GM23338 (cell line): Measurements from ENCODE around the gene CCDC27. TPM values are rescaled to one million over a fixed set of nuclear protein-coding genes. Genes with fewer than 3 reads are reported as not detected.
A peak's percentile ranks its signal among the peaks of the same experiment; 100 is the strongest.

Experiments used
- ATAC-seq: fragments of 200-7000 bp; cut with Tn5 transposase; 3 replicates; pipeline ENCODE4 v1.9.1; 2020
- DNase-seq: peaks from one replicate; pipeline ENCODE4 v3.0.0-alpha.2; 2015; ENCODE audit warnings: low spot score
- H2AFZ ChIP-seq: fragments of 200-600 bp; sonication (generic); 2 replicates; pipeline ENCODE4 v1.8.0; 2016; ENCODE audit warnings: antibody characterized with exemption, mild to moderate bottlenecking, moderate library complexity
- H3F3A ChIP-seq: fragments of 200-600 bp; sonication (generic); replicated peaks from 2 replicates; pipeline ENCODE4 v1.8.0; 2017; ENCODE audit warnings: antibody characterized with exemption, mixed run types, low read depth
- H3K27ac ChIP-seq: fragments of 200-600 bp; sonication (generic); 2 replicates; pipeline ENCODE4 v1.6.1; 2016; ENCODE audit warnings: low read depth
- H3K27me3 ChIP-seq: fragments of 200-600 bp; sonication (generic); 2 replicates; pipeline ENCODE4 v1.8.0; 2016; ENCODE audit warnings: mild to moderate bottlenecking, mixed run types, moderate library complexity; ENCODE audit not compliant: insufficient read depth
- H3K36me3 ChIP-seq: fragments of 200-600 bp; sonication (generic); 2 replicates; pipeline ENCODE4 v1.8.0; 2016; ENCODE audit warnings: mild to moderate bottlenecking; ENCODE audit not compliant: insufficient read depth
- H3K4me1 ChIP-seq: fragments of 200-600 bp; sonication (generic); 2 replicates; pipeline ENCODE4 v1.8.0; 2016; ENCODE audit warnings: mild to moderate bottlenecking, moderate library complexity; ENCODE audit not compliant: insufficient read depth
- H3K4me2 ChIP-seq: fragments of 200-600 bp; sonication (generic); 2 replicates; pipeline ENCODE4 v1.7.1; 2017; ENCODE audit warnings: mixed run types
- H3K4me3 ChIP-seq: fragments of 200-600 bp; sonication (generic); 2 replicates; pipeline ENCODE4 v1.6.1; 2016; ENCODE audit warnings: mixed run types
- H3K79me2 ChIP-seq: fragments of 200-600 bp; sonication (generic); replicated peaks from 2 replicates; pipeline ENCODE4 v1.8.0; 2017; ENCODE audit warnings: mild to moderate bottlenecking; ENCODE audit not compliant: insufficient read depth
- H3K9me2 ChIP-seq: fragments of 200-600 bp; sonication (generic); 2 replicates; pipeline ENCODE4 v1.8.0; 2017; ENCODE audit not compliant: insufficient read depth
- H4K20me1 ChIP-seq: fragments of 200-600 bp; sonication (generic); replicated peaks from 2 replicates; pipeline ENCODE4 v1.8.0; 2017; ENCODE audit warnings: mild to moderate bottlenecking; ENCODE audit not compliant: insufficient read depth
- H3K27ac Mint-ChIP-seq: 2 replicates; pipeline ENCODE4 v1.8.0; 2020; ENCODE audit warnings: inconsistent platforms, mild to moderate bottlenecking, moderate library complexity, mixed read lengths
- H3K27me3 Mint-ChIP-seq: 3 replicates; pipeline ENCODE4 v1.8.0; 2022; ENCODE audit warnings: low read depth, mild to moderate bottlenecking, moderate library complexity, mixed read lengths, inconsistent platforms; ENCODE audit not compliant: insufficient read depth, poor library complexity
- H3K36me3 Mint-ChIP-seq: 3 replicates; pipeline ENCODE4 v1.8.0; 2021; ENCODE audit warnings: low read depth, mild to moderate bottlenecking, inconsistent platforms, moderate library complexity, mixed read lengths
- H3K4me1 Mint-ChIP-seq: 3 replicates; pipeline ENCODE4 v1.8.0; 2020; ENCODE audit warnings: mild to moderate bottlenecking, inconsistent platforms, mixed read lengths
- H3K4me3 Mint-ChIP-seq: 3 replicates; pipeline ENCODE4 v1.8.0; 2021; ENCODE audit warnings: moderate library complexity, mild to moderate bottlenecking, inconsistent platforms, mixed read lengths
- H3K9me3 Mint-ChIP-seq: 3 replicates; pipeline ENCODE4 v1.8.0; 2020; ENCODE audit warnings: moderate library complexity, mild to moderate bottlenecking, inconsistent platforms, mixed read lengths
- EZH2 ChIP-seq: fragments of 200-600 bp; sonication (generic); IDR thresholded peaks from one replicate; pipeline ENCODE4 v1.8.0; 2017; ENCODE audit warnings: antibody characterized with exemption, mild to moderate bottlenecking, low read depth; ENCODE audit not compliant: unreplicated experiment
- NANOG ChIP-seq: IDR thresholded peaks from 2 replicates; pipeline ENCODE4 v1.6.1; 2016; ENCODE audit warnings: antibody characterized with exemption, borderline replicate concordance
- POLR2AphosphoS5 ChIP-seq: IDR thresholded peaks from 2 replicates; pipeline ENCODE4 v1.6.1; 2016; ENCODE audit warnings: antibody characterized with exemption, low read depth
- ZNF114 ChIP-seq: fragments of 250-450 bp; sonication (Bioruptor Pico); IDR thresholded peaks from 2 replicates; pipeline ENCODE4 v1.5.0; 2020; ENCODE audit warnings: mild to moderate bottlenecking, moderate library complexity
- ZNF331 ChIP-seq: fragments of 250-450 bp; sonication (Bioruptor Pico); IDR thresholded peaks from 2 replicates; pipeline ENCODE4 v1.5.0; 2020; ENCODE audit warnings: low read depth, mild to moderate bottlenecking, moderate library complexity
- polyA plus RNA-seq: library from polyadenylated mRNA; unstranded; fragments of >200 nt; fragmentation: Nextera tagmentation; extraction: Ambion mirVana; gene quantifications from 2 replicates; pipeline ENCODE4 v1.2.1, GENCODE V29; 2016
- total RNA-seq: library from RNA; depleted of rRNA; stranded (reverse); fragments of >200 nt; shearing (Covaris generic); gene quantifications from 2 replicates; pipeline ENCODE4 v1.2.3, GENCODE V29; 2014
- TF ChIP-seq, protein P1 (sequence below): IDR thresholded peaks from one replicate; pipeline ENCODE4 v1.6.1; 2018; ENCODE audit warnings: antibody characterized with exemption; ENCODE audit not compliant: unreplicated experiment
- TF ChIP-seq, protein P2 (sequence below), 2 experiments: fragments of 200-600 bp in 1 of 2; sonication (generic) in 1 of 2; conservative IDR thresholded peaks; 2 replicates each; pipeline versions ENCODE4 v1.5.1 to v1.6.1; 2016 to 2017; ENCODE audit warnings: antibody characterized with exemption in 2 of 2, low read depth in 2 of 2, mild to moderate bottlenecking in 2 of 2, moderate library complexity in 1 of 2
- TF ChIP-seq, protein P3 (sequence below): fragments of 250-450 bp; sonication (Bioruptor Pico); IDR thresholded peaks from 2 replicates; pipeline ENCODE4 v1.5.0; 2020; ENCODE audit warnings: mild to moderate bottlenecking, moderate library complexity

CCDC27 gene
- total and polyA plus RNA-seq, 2 experiments from 2014 or later: 0.18 to 0.45 TPM

DNA sequence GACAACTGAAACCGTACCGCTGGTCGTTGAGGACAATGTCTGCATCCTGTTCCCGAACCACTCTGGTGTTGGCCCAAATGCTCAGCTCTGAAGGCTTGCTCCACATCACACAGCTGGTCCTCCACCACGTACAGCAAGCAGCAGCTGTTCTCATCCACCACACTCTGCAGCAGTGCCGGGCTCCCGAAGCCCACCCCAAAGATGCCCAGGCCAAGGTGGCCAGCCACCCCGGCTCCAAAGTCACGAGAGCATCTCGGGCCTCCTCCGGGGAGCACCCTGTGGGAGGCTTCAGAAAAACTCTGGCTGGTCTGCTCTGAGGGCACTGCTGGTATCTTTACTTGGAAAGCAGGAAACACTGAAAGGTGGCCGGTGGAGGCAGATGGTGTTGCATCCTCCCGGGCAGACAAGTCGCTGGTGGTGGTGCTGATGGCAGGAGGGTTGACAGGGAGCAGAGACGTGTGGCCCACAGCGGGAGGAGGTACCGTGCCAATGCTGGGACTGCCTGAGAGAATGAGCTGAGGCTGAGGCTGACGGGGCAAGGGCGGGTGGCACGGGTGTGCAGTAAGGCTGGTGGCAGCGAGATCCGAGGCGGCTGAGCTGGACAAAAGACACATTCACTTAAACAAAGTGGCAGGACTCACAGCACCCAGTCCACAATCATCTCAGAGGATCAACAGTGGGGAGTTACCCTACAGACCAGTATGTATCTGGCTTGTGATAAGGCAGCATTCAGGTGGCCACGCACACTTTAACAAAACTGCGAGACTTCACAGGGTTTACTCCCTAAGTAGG lies 6.5 kb upstream of the CCDC27 start:
- Histone ChIP-seq H3K27ac (no peak overlapping the region), H3F3A (0 out of 2 replicates have a peak, but pooled peaks cover 8% of the 10 kb centered on the region), H4K20me1 (peaks cover 12% of the 10 kb centered on the region), H3K4me1 (peaks cover 13% of the 10 kb centered on the region; the same call in 1 of the 2 replicates), H2AFZ (no peak overlapping the region), H3K4me3 (peak overlapping the region; percentile 89), H3K79me2 (peaks cover 34% of the 10 kb centered on the region), H3K36me3 (no peaks in the 10 kb centered on the region), H3K4me2 (peak overlapping the region; percentile 94), H3K27me3 (no peaks in the 10 kb centered on the region), H3K9me2 (no peaks in the 10 kb centered on the region)
- Mint-ChIP-seq H3K9me3 (no peaks in the 10 kb centered on the region), H3K4me1 (peaks cover 28% of the 10 kb centered on the region), H3K36me3 (peaks cover 36% of the 10 kb centered on the region), H3K4me3 (peak overlapping the region; percentile 96), H3K27ac (peak overlapping the region; percentile 84), H3K27me3 (peaks cover 20% of the 10 kb centered on the region)
- DNase-seq (no peak), ATAC-seq (no peak)
- TF ChIP-seq, protein P1, sequence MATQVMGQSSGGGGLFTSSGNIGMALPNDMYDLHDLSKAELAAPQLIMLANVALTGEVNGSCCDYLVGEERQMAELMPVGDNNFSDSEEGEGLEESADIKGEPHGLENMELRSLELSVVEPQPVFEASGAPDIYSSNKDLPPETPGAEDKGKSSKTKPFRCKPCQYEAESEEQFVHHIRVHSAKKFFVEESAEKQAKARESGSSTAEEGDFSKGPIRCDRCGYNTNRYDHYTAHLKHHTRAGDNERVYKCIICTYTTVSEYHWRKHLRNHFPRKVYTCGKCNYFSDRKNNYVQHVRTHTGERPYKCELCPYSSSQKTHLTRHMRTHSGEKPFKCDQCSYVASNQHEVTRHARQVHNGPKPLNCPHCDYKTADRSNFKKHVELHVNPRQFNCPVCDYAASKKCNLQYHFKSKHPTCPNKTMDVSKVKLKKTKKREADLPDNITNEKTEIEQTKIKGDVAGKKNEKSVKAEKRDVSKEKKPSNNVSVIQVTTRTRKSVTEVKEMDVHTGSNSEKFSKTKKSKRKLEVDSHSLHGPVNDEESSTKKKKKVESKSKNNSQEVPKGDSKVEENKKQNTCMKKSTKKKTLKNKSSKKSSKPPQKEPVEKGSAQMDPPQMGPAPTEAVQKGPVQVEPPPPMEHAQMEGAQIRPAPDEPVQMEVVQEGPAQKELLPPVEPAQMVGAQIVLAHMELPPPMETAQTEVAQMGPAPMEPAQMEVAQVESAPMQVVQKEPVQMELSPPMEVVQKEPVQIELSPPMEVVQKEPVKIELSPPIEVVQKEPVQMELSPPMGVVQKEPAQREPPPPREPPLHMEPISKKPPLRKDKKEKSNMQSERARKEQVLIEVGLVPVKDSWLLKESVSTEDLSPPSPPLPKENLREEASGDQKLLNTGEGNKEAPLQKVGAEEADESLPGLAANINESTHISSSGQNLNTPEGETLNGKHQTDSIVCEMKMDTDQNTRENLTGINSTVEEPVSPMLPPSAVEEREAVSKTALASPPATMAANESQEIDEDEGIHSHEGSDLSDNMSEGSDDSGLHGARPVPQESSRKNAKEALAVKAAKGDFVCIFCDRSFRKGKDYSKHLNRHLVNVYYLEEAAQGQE: no peak
- TF ChIP-seq POLR2AphosphoS5: no peak
- TF ChIP-seq ZNF331 (CRISPR knock-in tag): no peak
- TF ChIP-seq, protein P2, sequence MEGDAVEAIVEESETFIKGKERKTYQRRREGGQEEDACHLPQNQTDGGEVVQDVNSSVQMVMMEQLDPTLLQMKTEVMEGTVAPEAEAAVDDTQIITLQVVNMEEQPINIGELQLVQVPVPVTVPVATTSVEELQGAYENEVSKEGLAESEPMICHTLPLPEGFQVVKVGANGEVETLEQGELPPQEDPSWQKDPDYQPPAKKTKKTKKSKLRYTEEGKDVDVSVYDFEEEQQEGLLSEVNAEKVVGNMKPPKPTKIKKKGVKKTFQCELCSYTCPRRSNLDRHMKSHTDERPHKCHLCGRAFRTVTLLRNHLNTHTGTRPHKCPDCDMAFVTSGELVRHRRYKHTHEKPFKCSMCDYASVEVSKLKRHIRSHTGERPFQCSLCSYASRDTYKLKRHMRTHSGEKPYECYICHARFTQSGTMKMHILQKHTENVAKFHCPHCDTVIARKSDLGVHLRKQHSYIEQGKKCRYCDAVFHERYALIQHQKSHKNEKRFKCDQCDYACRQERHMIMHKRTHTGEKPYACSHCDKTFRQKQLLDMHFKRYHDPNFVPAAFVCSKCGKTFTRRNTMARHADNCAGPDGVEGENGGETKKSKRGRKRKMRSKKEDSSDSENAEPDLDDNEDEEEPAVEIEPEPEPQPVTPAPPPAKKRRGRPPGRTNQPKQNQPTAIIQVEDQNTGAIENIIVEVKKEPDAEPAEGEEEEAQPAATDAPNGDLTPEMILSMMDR (conservative IDR thresholded peaks at IDR 0.05; ENCODE audit: low read depth in 2 of 2): no peak
- no peak for TF ChIP-seq ZNF114 (CRISPR knock-in tag)
- TF ChIP-seq, protein P3, sequence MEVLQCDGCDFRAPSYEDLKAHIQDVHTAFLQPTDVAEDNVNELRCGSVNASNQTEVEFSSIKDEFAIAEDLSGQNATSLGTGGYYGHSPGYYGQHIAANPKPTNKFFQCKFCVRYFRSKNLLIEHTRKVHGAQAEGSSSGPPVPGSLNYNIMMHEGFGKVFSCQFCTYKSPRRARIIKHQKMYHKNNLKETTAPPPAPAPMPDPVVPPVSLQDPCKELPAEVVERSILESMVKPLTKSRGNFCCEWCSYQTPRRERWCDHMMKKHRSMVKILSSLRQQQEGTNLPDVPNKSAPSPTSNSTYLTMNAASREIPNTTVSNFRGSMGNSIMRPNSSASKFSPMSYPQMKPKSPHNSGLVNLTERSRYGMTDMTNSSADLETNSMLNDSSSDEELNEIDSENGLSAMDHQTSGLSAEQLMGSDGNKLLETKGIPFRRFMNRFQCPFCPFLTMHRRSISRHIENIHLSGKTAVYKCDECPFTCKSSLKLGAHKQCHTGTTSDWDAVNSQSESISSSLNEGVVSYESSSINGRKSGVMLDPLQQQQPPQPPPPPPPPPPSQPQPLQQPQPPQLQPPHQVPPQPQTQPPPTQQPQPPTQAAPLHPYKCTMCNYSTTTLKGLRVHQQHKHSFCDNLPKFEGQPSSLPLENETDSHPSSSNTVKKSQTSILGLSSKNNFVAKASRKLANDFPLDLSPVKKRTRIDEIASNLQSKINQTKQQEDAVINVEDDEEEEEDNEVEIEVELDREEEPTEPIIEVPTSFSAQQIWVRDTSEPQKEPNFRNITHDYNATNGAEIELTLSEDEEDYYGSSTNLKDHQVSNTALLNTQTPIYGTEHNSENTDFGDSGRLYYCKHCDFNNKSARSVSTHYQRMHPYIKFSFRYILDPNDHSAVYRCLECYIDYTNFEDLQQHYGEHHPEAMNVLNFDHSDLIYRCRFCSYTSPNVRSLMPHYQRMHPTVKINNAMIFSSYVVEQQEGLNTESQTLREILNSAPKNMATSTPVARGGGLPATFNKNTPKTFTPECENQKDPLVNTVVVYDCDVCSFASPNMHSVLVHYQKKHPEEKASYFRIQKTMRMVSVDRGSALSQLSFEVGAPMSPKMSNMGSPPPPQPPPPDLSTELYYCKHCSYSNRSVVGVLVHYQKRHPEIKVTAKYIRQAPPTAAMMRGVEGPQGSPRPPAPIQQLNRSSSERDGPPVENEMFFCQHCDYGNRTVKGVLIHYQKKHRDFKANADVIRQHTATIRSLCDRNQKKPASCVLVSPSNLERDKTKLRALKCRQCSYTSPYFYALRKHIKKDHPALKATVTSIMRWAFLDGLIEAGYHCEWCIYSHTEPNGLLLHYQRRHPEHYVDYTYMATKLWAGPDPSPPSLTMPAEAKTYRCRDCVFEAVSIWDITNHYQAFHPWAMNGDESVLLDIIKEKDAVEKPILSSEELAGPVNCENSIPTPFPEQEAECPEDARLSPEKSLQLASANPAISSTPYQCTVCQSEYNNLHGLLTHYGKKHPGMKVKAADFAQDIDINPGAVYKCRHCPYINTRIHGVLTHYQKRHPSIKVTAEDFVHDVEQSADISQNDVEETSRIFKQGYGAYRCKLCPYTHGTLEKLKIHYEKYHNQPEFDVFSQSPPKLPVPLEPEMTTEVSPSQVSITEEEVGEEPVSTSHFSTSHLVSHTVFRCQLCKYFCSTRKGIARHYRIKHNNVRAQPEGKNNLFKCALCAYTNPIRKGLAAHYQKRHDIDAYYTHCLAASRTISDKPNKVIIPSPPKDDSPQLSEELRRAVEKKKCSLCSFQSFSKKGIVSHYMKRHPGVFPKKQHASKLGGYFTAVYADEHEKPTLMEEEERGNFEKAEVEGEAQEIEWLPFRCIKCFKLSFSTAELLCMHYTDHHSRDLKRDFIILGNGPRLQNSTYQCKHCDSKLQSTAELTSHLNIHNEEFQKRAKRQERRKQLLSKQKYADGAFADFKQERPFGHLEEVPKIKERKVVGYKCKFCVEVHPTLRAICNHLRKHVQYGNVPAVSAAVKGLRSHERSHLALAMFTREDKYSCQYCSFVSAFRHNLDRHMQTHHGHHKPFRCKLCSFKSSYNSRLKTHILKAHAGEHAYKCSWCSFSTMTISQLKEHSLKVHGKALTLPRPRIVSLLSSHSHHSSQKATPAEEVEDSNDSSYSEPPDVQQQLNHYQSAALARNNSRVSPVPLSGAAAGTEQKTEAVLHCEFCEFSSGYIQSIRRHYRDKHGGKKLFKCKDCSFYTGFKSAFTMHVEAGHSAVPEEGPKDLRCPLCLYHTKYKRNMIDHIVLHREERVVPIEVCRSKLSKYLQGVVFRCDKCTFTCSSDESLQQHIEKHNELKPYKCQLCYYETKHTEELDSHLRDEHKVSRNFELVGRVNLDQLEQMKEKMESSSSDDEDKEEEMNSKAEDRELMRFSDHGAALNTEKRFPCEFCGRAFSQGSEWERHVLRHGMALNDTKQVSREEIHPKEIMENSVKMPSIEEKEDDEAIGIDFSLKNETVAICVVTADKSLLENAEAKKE (CRISPR knock-in tag): no peak
- no peak for TF ChIP-seq NANOG
- TF ChIP-seq EZH2: no peak
